WTC11 (cell line): ENCODE results near the gene ZC3HAV1L. TPM values are rescaled to one million over a fixed set of nuclear protein-coding genes. Genes with fewer than 3 reads are reported as not detected.

ENCODE experiments used
- ATAC-seq: fragments of 200-7000 bp; cut with Tn5 transposase; 2 replicates; pipeline ENCODE4 v1.10.0; 2021; ENCODE audit warnings: mild to moderate bottlenecking, moderate library complexity
- CTCF ChIA-PET: fragments of 300-600 bp; sonication (Branson Sonifier 250); formaldehyde crosslinking; loops from one replicate; lab custom pipeline; 2021; ENCODE audit warnings: antibody characterized with exemption; lab: Charles Lee
- POLR2A ChIA-PET: fragments of 350-600 bp; sonication (Branson Sonifier 250); formaldehyde crosslinking; loops from one replicate; lab custom pipeline; 2021; ENCODE audit warnings: antibody characterized with exemption; lab: Charles Lee
- DNase-seq: peaks from one replicate; pipeline ENCODE4 v3.0.0; 2021; ENCODE audit warnings: low spot score
- H3K27ac Mint-ChIP-seq: 2 replicates; pipeline ENCODE4 v1.8.0; 2021; ENCODE audit warnings: mixed read lengths
- H3K27me3 Mint-ChIP-seq: 2 replicates; pipeline ENCODE4 v1.8.0; 2021; ENCODE audit warnings: low read depth, mild to moderate bottlenecking, moderate library complexity, mixed read lengths
- H3K36me3 Mint-ChIP-seq: 2 replicates; pipeline ENCODE4 v1.8.0; 2021; ENCODE audit warnings: mixed read lengths
- H3K4me1 Mint-ChIP-seq: 2 replicates; pipeline ENCODE4 v1.8.0; 2022; ENCODE audit warnings: mixed read lengths
- H3K4me3 Mint-ChIP-seq: 2 replicates; pipeline ENCODE4 v1.8.0; 2021; ENCODE audit warnings: mild to moderate bottlenecking, moderate library complexity, mixed read lengths
- H3K9me3 Mint-ChIP-seq: 2 replicates; pipeline ENCODE4 v1.8.0; 2021; ENCODE audit warnings: mixed read lengths
- ATF1 ChIP-seq: sonication (generic); formaldehyde crosslinking; IDR thresholded peaks from 2 replicates; pipeline ENCODE4 v1.8.1; 2023; ENCODE audit warnings: mild to moderate bottlenecking, moderate library complexity, missing genetic modification reagents
- CBFB ChIP-seq: sonication (generic); formaldehyde crosslinking; IDR thresholded peaks from 2 replicates; pipeline ENCODE4 v1.8.1; 2022; ENCODE audit warnings: mild to moderate bottlenecking, low read depth, missing genetic modification reagents
- ELF4 ChIP-seq: sonication (generic); formaldehyde crosslinking; IDR thresholded peaks from 2 replicates; pipeline ENCODE4 v1.8.1; 2022; ENCODE audit warnings: low read depth, mild to moderate bottlenecking, moderate library complexity, missing genetic modification reagents
- ERG ChIP-seq: fragments of 250-450 bp; sonication (Bioruptor Pico); IDR thresholded peaks from 2 replicates; pipeline ENCODE4 v1.8.0; 2021; ENCODE audit warnings: mild to moderate bottlenecking
- HMGA2 ChIP-seq: fragments of 250-450 bp; sonication (Bioruptor Pico); IDR thresholded peaks from 2 replicates; pipeline ENCODE4 v1.4.0; 2021; ENCODE audit warnings: mild to moderate bottlenecking, moderate library complexity
- NR1H2 ChIP-seq: sonication (generic); formaldehyde crosslinking; IDR thresholded peaks from 2 replicates; pipeline ENCODE4 v1.9.0; 2021; ENCODE audit warnings: mild to moderate bottlenecking, moderate library complexity, missing genetic modification reagents
- SMAD3 ChIP-seq: sonication (generic); formaldehyde crosslinking; IDR thresholded peaks from 2 replicates; pipeline ENCODE4 v1.8.0; 2022; ENCODE audit warnings: missing genetic modification reagents, mild to moderate bottlenecking, borderline replicate concordance
- TEAD4 ChIP-seq: sonication (generic); formaldehyde crosslinking; IDR thresholded peaks from 2 replicates; pipeline ENCODE4 v1.8.0; 2022; ENCODE audit warnings: mild to moderate bottlenecking, missing genetic modification reagents
- ZBTB21 ChIP-seq: sonication (generic); formaldehyde crosslinking; IDR thresholded peaks from 2 replicates; pipeline ENCODE4 v1.8.1; 2023; ENCODE audit warnings: mild to moderate bottlenecking, missing genetic modification reagents, borderline replicate concordance
- ZNF263 ChIP-seq: sonication (generic); formaldehyde crosslinking; IDR thresholded peaks from 2 replicates; pipeline ENCODE4 v1.8.1; 2022; ENCODE audit warnings: low read depth, mild to moderate bottlenecking, moderate library complexity, missing genetic modification reagents
- total RNA-seq: library from RNA; stranded (reverse); gene quantifications from 3 replicates; pipeline ENCODE4 v1.2.3, GENCODE V29; 2021
- TF ChIP-seq, protein P1 (sequence below): sonication (generic); formaldehyde crosslinking; IDR thresholded peaks from 2 replicates; pipeline ENCODE4 v1.8.1; 2023; ENCODE audit warnings: mild to moderate bottlenecking, missing genetic modification reagents
- TF ChIP-seq, protein P2 (sequence below): sonication (generic); formaldehyde crosslinking; IDR thresholded peaks from 2 replicates; pipeline ENCODE4 v1.8.1; 2023; ENCODE audit warnings: mild to moderate bottlenecking, missing genetic modification reagents, moderate library complexity
- TF ChIP-seq, protein P3 (sequence below): fragments of 250-450 bp; sonication (Bioruptor Pico); IDR thresholded peaks from 2 replicates; pipeline ENCODE4 v1.9.0; 2021; ENCODE audit warnings: mild to moderate bottlenecking
- TF ChIP-seq, protein P4 (sequence below): sonication (generic); formaldehyde crosslinking; IDR thresholded peaks from 2 replicates; pipeline ENCODE4 v1.8.1; 2023; ENCODE audit warnings: mild to moderate bottlenecking, missing genetic modification reagents, borderline replicate concordance
- TF ChIP-seq, protein P5 (sequence below): sonication (generic); formaldehyde crosslinking; IDR thresholded peaks from 2 replicates; pipeline ENCODE4 v1.8.0; 2023; ENCODE audit warnings: missing genetic modification reagents, mild to moderate bottlenecking, borderline replicate concordance

The ZC3HAV1L gene
- total RNA-seq, 1 experiment from 2014 or later, result 5.8 TPM

DNA sequence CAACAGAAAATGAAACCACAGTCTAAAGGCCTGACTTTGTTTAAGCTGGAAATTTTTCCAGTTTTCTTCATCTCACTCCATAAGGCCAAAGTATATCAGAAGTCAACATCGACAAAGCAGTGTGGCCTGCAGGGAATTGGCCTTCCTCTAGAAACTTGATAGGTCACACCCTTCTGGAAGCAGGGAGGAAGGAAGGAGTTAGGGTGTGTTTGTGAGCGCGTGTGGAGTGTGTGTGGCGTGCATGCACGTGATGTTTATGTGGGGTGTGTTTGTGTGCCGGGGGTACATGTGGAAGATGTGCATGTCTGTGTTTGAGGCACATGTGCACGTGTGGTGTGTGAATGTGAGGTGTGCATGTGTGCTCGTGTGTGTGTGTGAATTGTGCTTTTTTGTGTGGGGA lies 45.1 kb upstream of the ZC3HAV1L start:
- ATAC-seq (no peak), DNase-seq (no peak)
- ChIA-PET POLR2A (no interaction called here), CTCF (no interaction called here)
- Mint-ChIP-seq H3K4me1 (no peaks in the 10 kb centered on the region), H3K4me3 (no peak overlapping the region), H3K9me3 (no peaks in the 10 kb centered on the region), H3K27ac (peak overlapping the region; percentile 19), H3K36me3 (peaks cover 79% of the 10 kb centered on the region)
- no peak for TF ChIP-seq CBFB (CRISPR knock-in tag)
- TF ChIP-seq, protein P1, sequence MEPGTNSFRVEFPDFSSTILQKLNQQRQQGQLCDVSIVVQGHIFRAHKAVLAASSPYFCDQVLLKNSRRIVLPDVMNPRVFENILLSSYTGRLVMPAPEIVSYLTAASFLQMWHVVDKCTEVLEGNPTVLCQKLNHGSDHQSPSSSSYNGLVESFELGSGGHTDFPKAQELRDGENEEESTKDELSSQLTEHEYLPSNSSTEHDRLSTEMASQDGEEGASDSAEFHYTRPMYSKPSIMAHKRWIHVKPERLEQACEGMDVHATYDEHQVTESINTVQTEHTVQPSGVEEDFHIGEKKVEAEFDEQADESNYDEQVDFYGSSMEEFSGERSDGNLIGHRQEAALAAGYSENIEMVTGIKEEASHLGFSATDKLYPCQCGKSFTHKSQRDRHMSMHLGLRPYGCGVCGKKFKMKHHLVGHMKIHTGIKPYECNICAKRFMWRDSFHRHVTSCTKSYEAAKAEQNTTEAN (CRISPR knock-in tag), result no peak
- TF ChIP-seq, all 79 proteins: peak for 0
- no peaks in the 10 kb centered on the region for H3K27me3 Mint-ChIP-seq

- CTCF ChIA-PET, result no interaction called here
Measured at GRCh38 chr7:139079861-139080260, 44.0 kb upstream of the ZC3HAV1L start.

GRCh38 chr7:139078911-139079310 lies 43.1 kb upstream of the ZC3HAV1L start:
- ATAC-seq (no peak), DNase-seq (no peak)
- Mint-ChIP-seq H3K27me3 (no peaks in the 10 kb centered on the region), H3K36me3 (peaks cover 69% of the 10 kb centered on the region), H3K4me3 (no peak overlapping the region), H3K9me3 (no peaks in the 10 kb centered on the region), H3K4me1 (no peaks in the 10 kb centered on the region), H3K27ac (no peak overlapping the region)
- ChIA-PET POLR2A (no interaction called here), CTCF (no interaction called here)
- TF ChIP-seq SMAD3 (no peak), ZNF263 (CRISPR knock-in tag) (no peak), ERG (CRISPR knock-in tag) (no peak), TEAD4 (CRISPR knock-in tag) (no peak), ATF1 (CRISPR knock-in tag) (no peak), ZBTB21 (no peak), ELF4 (no peak)
- TF ChIP-seq, protein P2, sequence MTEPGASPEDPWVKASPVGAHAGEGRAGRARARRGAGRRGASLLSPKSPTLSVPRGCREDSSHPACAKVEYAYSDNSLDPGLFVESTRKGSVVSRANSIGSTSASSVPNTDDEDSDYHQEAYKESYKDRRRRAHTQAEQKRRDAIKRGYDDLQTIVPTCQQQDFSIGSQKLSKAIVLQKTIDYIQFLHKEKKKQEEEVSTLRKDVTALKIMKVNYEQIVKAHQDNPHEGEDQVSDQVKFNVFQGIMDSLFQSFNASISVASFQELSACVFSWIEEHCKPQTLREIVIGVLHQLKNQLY (CRISPR knock-in tag), result no peak
- TF ChIP-seq, protein P3, sequence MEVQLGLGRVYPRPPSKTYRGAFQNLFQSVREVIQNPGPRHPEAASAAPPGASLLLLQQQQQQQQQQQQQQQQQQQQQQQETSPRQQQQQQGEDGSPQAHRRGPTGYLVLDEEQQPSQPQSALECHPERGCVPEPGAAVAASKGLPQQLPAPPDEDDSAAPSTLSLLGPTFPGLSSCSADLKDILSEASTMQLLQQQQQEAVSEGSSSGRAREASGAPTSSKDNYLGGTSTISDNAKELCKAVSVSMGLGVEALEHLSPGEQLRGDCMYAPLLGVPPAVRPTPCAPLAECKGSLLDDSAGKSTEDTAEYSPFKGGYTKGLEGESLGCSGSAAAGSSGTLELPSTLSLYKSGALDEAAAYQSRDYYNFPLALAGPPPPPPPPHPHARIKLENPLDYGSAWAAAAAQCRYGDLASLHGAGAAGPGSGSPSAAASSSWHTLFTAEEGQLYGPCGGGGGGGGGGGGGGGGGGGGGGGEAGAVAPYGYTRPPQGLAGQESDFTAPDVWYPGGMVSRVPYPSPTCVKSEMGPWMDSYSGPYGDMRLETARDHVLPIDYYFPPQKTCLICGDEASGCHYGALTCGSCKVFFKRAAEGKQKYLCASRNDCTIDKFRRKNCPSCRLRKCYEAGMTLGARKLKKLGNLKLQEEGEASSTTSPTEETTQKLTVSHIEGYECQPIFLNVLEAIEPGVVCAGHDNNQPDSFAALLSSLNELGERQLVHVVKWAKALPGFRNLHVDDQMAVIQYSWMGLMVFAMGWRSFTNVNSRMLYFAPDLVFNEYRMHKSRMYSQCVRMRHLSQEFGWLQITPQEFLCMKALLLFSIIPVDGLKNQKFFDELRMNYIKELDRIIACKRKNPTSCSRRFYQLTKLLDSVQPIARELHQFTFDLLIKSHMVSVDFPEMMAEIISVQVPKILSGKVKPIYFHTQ, result no peak

More at GRCh38 chr7:139079861-139080260, 44.0 kb upstream of the ZC3HAV1L start:
- Mint-ChIP-seq H3K9me3 (no peaks in the 10 kb centered on the region), H3K4me1 (no peaks in the 10 kb centered on the region), H3K4me3 (no peak overlapping the region), H3K27me3 (no peaks in the 10 kb centered on the region), H3K27ac (no peak overlapping the region), H3K36me3 (peaks cover 75% of the 10 kb centered on the region)
- DNase-seq (no peak), ATAC-seq (no peak)
- TF ChIP-seq, protein P4, sequence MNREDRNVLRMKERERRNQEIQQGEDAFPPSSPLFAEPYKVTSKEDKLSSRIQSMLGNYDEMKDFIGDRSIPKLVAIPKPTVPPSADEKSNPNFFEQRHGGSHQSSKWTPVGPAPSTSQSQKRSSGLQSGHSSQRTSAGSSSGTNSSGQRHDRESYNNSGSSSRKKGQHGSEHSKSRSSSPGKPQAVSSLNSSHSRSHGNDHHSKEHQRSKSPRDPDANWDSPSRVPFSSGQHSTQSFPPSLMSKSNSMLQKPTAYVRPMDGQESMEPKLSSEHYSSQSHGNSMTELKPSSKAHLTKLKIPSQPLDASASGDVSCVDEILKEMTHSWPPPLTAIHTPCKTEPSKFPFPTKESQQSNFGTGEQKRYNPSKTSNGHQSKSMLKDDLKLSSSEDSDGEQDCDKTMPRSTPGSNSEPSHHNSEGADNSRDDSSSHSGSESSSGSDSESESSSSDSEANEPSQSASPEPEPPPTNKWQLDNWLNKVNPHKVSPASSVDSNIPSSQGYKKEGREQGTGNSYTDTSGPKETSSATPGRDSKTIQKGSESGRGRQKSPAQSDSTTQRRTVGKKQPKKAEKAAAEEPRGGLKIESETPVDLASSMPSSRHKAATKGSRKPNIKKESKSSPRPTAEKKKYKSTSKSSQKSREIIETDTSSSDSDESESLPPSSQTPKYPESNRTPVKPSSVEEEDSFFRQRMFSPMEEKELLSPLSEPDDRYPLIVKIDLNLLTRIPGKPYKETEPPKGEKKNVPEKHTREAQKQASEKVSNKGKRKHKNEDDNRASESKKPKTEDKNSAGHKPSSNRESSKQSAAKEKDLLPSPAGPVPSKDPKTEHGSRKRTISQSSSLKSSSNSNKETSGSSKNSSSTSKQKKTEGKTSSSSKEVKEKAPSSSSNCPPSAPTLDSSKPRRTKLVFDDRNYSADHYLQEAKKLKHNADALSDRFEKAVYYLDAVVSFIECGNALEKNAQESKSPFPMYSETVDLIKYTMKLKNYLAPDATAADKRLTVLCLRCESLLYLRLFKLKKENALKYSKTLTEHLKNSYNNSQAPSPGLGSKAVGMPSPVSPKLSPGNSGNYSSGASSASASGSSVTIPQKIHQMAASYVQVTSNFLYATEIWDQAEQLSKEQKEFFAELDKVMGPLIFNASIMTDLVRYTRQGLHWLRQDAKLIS (CRISPR knock-in tag), result no peak
- TF ChIP-seq, protein P5, sequence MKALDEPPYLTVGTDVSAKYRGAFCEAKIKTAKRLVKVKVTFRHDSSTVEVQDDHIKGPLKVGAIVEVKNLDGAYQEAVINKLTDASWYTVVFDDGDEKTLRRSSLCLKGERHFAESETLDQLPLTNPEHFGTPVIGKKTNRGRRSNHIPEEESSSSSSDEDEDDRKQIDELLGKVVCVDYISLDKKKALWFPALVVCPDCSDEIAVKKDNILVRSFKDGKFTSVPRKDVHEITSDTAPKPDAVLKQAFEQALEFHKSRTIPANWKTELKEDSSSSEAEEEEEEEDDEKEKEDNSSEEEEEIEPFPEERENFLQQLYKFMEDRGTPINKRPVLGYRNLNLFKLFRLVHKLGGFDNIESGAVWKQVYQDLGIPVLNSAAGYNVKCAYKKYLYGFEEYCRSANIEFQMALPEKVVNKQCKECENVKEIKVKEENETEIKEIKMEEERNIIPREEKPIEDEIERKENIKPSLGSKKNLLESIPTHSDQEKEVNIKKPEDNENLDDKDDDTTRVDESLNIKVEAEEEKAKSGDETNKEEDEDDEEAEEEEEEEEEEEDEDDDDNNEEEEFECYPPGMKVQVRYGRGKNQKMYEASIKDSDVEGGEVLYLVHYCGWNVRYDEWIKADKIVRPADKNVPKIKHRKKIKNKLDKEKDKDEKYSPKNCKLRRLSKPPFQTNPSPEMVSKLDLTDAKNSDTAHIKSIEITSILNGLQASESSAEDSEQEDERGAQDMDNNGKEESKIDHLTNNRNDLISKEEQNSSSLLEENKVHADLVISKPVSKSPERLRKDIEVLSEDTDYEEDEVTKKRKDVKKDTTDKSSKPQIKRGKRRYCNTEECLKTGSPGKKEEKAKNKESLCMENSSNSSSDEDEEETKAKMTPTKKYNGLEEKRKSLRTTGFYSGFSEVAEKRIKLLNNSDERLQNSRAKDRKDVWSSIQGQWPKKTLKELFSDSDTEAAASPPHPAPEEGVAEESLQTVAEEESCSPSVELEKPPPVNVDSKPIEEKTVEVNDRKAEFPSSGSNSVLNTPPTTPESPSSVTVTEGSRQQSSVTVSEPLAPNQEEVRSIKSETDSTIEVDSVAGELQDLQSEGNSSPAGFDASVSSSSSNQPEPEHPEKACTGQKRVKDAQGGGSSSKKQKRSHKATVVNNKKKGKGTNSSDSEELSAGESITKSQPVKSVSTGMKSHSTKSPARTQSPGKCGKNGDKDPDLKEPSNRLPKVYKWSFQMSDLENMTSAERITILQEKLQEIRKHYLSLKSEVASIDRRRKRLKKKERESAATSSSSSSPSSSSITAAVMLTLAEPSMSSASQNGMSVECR (CRISPR knock-in tag), result no peak
- TF ChIP-seq HMGA2 (CRISPR knock-in tag), result no peak
- no peak for TF ChIP-seq NR1H2 (CRISPR knock-in tag)
- no peak for TF ChIP-seq ATF1 (CRISPR knock-in tag)
- POLR2A ChIA-PET, result no interaction called here
